ENCODE measurements around the gene PTH. TPM values are rescaled to one million over a fixed set of nuclear protein-coding genes. Genes with fewer than 3 reads are reported as not detected.
A peak's percentile ranks its signal among the peaks of the same experiment; 100 is the strongest.

The PTH gene
- total RNA-seq, 2 donors from 2014 or later = not detected

DNA sequence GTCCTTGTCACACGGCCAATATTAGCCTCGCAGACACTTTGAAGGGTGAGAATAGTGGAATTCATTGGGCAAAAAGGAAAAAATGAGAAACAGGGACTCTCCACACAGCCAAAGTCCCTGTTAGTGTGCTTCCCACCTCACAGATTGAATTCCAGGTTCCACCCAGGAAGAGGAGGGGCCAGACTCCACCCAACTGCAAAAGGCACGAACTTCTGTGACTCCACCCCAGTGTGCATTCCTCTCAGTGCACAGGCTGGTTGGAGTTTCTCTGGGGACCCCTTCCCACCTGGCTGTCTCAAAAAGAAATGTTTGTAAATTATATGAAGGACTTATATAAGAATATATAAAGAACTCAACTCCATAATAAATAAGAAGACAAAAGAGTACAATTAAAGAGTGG, 20.7 kb downstream of the PTH start:
- 93 to 100% methylated on average over 2 to 3 of the region's 3 CpGs for WGBS, 2 experiments (ENCODE audit: insufficient coverage in 1 of 2, insufficient read length in 1 of 2)
- no peaks in the 10 kb centered on the region for H3K4me1 ChIP-seq (ENCODE audit: control insufficient read depth, insufficient read depth, low read length)
- Mint-ChIP-seq H3K27ac (no peak overlapping the region), H3K4me1 (no peaks in the 10 kb centered on the region), H3K27me3 (ENCODE audit: insufficient read depth) (peaks cover 2% of the 10 kb centered on the region), H3K4me3 (no peak overlapping the region), H3K9me3 (peaks cover 19% of the 10 kb centered on the region), H3K36me3 (ENCODE audit: low read depth) (no peaks in the 10 kb centered on the region)
- no peak for DNase-seq
- no peak overlapping the region for H3K4me3 ChIP-seq (ENCODE audit: low read length)
- H3K9ac ChIP-seq (ENCODE audit: extremely low read depth, low read length, poor library complexity, severe bottlenecking) = no peak overlapping the region
- H3K9me3 ChIP-seq (ENCODE audit: control insufficient read depth, low read length) = peaks cover 10% of the 10 kb centered on the region
- H3K27me3 ChIP-seq (ENCODE audit: control insufficient read depth, insufficient read depth, low read length, poor library complexity, severe bottlenecking) = no peaks in the 10 kb centered on the region
- H3K36me3 ChIP-seq (ENCODE audit: control insufficient read depth, insufficient read depth, low read length) = no peaks in the 10 kb centered on the region
- no peak overlapping the region for H3K27ac ChIP-seq (ENCODE audit: low read depth, low read length)
- TF ChIP-seq, protein P1, sequence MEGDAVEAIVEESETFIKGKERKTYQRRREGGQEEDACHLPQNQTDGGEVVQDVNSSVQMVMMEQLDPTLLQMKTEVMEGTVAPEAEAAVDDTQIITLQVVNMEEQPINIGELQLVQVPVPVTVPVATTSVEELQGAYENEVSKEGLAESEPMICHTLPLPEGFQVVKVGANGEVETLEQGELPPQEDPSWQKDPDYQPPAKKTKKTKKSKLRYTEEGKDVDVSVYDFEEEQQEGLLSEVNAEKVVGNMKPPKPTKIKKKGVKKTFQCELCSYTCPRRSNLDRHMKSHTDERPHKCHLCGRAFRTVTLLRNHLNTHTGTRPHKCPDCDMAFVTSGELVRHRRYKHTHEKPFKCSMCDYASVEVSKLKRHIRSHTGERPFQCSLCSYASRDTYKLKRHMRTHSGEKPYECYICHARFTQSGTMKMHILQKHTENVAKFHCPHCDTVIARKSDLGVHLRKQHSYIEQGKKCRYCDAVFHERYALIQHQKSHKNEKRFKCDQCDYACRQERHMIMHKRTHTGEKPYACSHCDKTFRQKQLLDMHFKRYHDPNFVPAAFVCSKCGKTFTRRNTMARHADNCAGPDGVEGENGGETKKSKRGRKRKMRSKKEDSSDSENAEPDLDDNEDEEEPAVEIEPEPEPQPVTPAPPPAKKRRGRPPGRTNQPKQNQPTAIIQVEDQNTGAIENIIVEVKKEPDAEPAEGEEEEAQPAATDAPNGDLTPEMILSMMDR (conservative IDR thresholded peaks at IDR 0.05) = no peak

DNA sequence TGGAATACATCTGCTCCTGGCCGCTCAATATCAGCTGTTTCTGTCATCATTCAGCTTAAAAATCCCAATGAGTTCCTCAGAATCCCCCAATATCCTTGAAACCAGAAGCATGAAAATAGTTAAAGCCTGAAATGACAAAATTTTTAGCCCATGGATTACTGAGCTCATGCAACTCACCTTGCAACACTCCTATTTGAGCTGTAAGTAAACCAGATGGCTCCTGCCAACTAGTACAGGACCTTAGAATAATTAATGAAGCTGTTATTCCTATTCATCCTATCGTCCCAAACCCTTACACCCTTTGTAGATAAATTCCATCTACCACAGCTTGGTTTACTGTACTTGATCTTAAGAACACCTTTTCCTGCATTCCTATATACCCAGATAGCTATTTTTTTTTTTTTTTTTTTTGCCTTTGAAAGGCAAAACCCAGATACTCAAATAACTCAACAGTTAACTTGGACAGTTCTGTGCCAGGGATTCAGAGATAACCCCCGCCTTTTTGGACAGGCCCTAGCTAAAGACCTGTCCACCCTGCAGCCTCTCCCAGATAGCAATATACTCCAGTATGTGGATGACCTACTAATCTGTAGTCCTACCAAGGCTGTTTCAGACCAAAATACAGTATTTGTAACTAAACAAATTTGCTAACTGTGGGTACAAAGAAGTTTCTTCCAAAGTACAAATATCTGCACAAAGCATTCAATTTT, 22.6 kb downstream of the PTH start:
- Mint-ChIP-seq H3K27me3 (ENCODE audit: insufficient read depth) (no peaks in the 10 kb centered on the region), H3K27ac (no peak overlapping the region), H3K4me3 (no peak overlapping the region), H3K9me3 (peaks cover 6% of the 10 kb centered on the region), H3K36me3 (ENCODE audit: low read depth) (no peaks in the 10 kb centered on the region), H3K4me1 (no peaks in the 10 kb centered on the region)
- no peak for DNase-seq
- H3K36me3 ChIP-seq (ENCODE audit: control insufficient read depth, insufficient read depth, low read length) = no peaks in the 10 kb centered on the region
- H3K4me3 ChIP-seq (ENCODE audit: low read length) = no peak overlapping the region
- no peaks in the 10 kb centered on the region for H3K27me3 ChIP-seq (ENCODE audit: control insufficient read depth, insufficient read depth, low read length, poor library complexity, severe bottlenecking)
- TF ChIP-seq, protein P1 (conservative IDR thresholded peaks at IDR 0.05) = no peak
- no peak overlapping the region for H3K27ac ChIP-seq (ENCODE audit: low read depth, low read length)
- peaks cover 2% of the 10 kb centered on the region for H3K4me1 ChIP-seq (ENCODE audit: control insufficient read depth, insufficient read depth, low read length)
- peaks cover 6% of the 10 kb centered on the region for H3K9me3 ChIP-seq (ENCODE audit: control insufficient read depth, low read length)
- 91 to 92% methylated on average over 2 to 3 of the region's 3 CpGs for WGBS, 2 experiments (ENCODE audit: insufficient coverage in 1 of 2, insufficient read length in 1 of 2)
- no peak overlapping the region for H3K9ac ChIP-seq (ENCODE audit: extremely low read depth, low read length, poor library complexity, severe bottlenecking)

DNA sequence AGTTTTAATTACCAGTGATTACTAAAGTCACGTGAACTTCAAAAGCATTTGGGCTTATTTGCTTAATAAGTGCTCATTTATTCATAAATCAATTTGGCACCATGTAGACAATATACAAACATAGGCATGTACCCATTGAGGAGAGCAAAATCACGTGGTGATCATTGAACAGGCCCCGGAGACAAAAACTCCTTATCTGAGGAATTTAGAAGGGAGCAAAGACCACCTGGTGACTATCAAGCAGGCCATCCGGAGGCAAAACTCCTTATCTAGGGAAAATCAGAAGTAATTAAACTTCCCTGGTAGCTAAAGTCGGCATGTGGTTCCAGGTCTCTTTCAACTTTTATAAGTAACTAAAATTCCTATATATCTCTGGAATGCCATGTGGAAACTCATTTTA, 27.0 kb downstream of the PTH start:
- peaks cover 4% of the 10 kb centered on the region for H3K9me3 Mint-ChIP-seq
- WGBS, 2 experiments (ENCODE audit: insufficient coverage in 1 of 2, insufficient read length in 1 of 2) = 40 to 69% methylated on average over 4 to 5 of the region's 5 CpGs
- peaks cover 4% of the 10 kb centered on the region for H3K4me1 Mint-ChIP-seq

More for the DNA sequence above, 27.0 kb downstream of the PTH start:
- Histone ChIP-seq H3K27ac (ENCODE audit: low read depth, low read length) (no peak overlapping the region), H3K9me3 (ENCODE audit: control insufficient read depth, low read length) (peaks cover 6% of the 10 kb centered on the region), H3K9ac (ENCODE audit: extremely low read depth, low read length, poor library complexity, severe bottlenecking) (no peak overlapping the region), H3K36me3 (ENCODE audit: control insufficient read depth, insufficient read depth, low read length) (no peaks in the 10 kb centered on the region), H3K4me3 (ENCODE audit: low read length) (no peak overlapping the region), H3K27me3 (ENCODE audit: control insufficient read depth, insufficient read depth, low read length, poor library complexity, severe bottlenecking) (no peaks in the 10 kb centered on the region), H3K4me1 (ENCODE audit: control insufficient read depth, insufficient read depth, low read length) (peaks cover 2% of the 10 kb centered on the region)
- Mint-ChIP-seq H3K36me3 (ENCODE audit: low read depth) (no peaks in the 10 kb centered on the region), H3K4me3 (no peak overlapping the region), H3K27me3 (ENCODE audit: insufficient read depth) (no peaks in the 10 kb centered on the region), H3K27ac (peak overlapping the region; percentile 1)
- TF ChIP-seq, protein P1 (conservative IDR thresholded peaks at IDR 0.05) = no peak
- DNase-seq = no peak

All from endodermal cell (in vitro differentiated cells).